GM23338 (cell line): ENCODE measurements around the gene MYCBP2. TPM values are rescaled to one million over a fixed set of nuclear protein-coding genes. Genes with fewer than 3 reads are reported as not detected.

Experiments used
- ATAC-seq: fragments of 200-7000 bp; cut with Tn5 transposase; 3 replicates; pipeline ENCODE4 v1.9.1; 2020
- DNase-seq: peaks from one replicate; pipeline ENCODE4 v3.0.0-alpha.2; 2015; ENCODE audit warnings: low spot score
- H2AFZ ChIP-seq: fragments of 200-600 bp; sonication (generic); 2 replicates; pipeline ENCODE4 v1.8.0; 2016; ENCODE audit warnings: antibody characterized with exemption, mild to moderate bottlenecking, moderate library complexity
- H3F3A ChIP-seq: fragments of 200-600 bp; sonication (generic); replicated peaks from 2 replicates; pipeline ENCODE4 v1.8.0; 2017; ENCODE audit warnings: antibody characterized with exemption, mixed run types, low read depth
- H3K27ac ChIP-seq: fragments of 200-600 bp; sonication (generic); 2 replicates; pipeline ENCODE4 v1.6.1; 2016; ENCODE audit warnings: low read depth
- H3K27me3 ChIP-seq: fragments of 200-600 bp; sonication (generic); 2 replicates; pipeline ENCODE4 v1.8.0; 2016; ENCODE audit warnings: mild to moderate bottlenecking, mixed run types, moderate library complexity; ENCODE audit not compliant: insufficient read depth
- H3K36me3 ChIP-seq: fragments of 200-600 bp; sonication (generic); 2 replicates; pipeline ENCODE4 v1.8.0; 2016; ENCODE audit warnings: mild to moderate bottlenecking; ENCODE audit not compliant: insufficient read depth
- H3K4me1 ChIP-seq: fragments of 200-600 bp; sonication (generic); 2 replicates; pipeline ENCODE4 v1.8.0; 2016; ENCODE audit warnings: mild to moderate bottlenecking, moderate library complexity; ENCODE audit not compliant: insufficient read depth
- H3K4me2 ChIP-seq: fragments of 200-600 bp; sonication (generic); 2 replicates; pipeline ENCODE4 v1.7.1; 2017; ENCODE audit warnings: mixed run types
- H3K4me3 ChIP-seq: fragments of 200-600 bp; sonication (generic); 2 replicates; pipeline ENCODE4 v1.6.1; 2016; ENCODE audit warnings: mixed run types
- H3K79me2 ChIP-seq: fragments of 200-600 bp; sonication (generic); replicated peaks from 2 replicates; pipeline ENCODE4 v1.8.0; 2017; ENCODE audit warnings: mild to moderate bottlenecking; ENCODE audit not compliant: insufficient read depth
- H3K9me2 ChIP-seq: fragments of 200-600 bp; sonication (generic); 2 replicates; pipeline ENCODE4 v1.8.0; 2017; ENCODE audit not compliant: insufficient read depth
- H4K20me1 ChIP-seq: fragments of 200-600 bp; sonication (generic); replicated peaks from 2 replicates; pipeline ENCODE4 v1.8.0; 2017; ENCODE audit warnings: mild to moderate bottlenecking; ENCODE audit not compliant: insufficient read depth
- H3K27ac Mint-ChIP-seq: 2 replicates; pipeline ENCODE4 v1.8.0; 2020; ENCODE audit warnings: inconsistent platforms, mild to moderate bottlenecking, moderate library complexity, mixed read lengths
- H3K27me3 Mint-ChIP-seq: 3 replicates; pipeline ENCODE4 v1.8.0; 2022; ENCODE audit warnings: low read depth, mild to moderate bottlenecking, moderate library complexity, mixed read lengths, inconsistent platforms; ENCODE audit not compliant: insufficient read depth, poor library complexity
- H3K36me3 Mint-ChIP-seq: 3 replicates; pipeline ENCODE4 v1.8.0; 2021; ENCODE audit warnings: low read depth, mild to moderate bottlenecking, inconsistent platforms, moderate library complexity, mixed read lengths
- H3K4me1 Mint-ChIP-seq: 3 replicates; pipeline ENCODE4 v1.8.0; 2020; ENCODE audit warnings: mild to moderate bottlenecking, inconsistent platforms, mixed read lengths
- H3K4me3 Mint-ChIP-seq: 3 replicates; pipeline ENCODE4 v1.8.0; 2021; ENCODE audit warnings: moderate library complexity, mild to moderate bottlenecking, inconsistent platforms, mixed read lengths
- H3K9me3 Mint-ChIP-seq: 3 replicates; pipeline ENCODE4 v1.8.0; 2020; ENCODE audit warnings: moderate library complexity, mild to moderate bottlenecking, inconsistent platforms, mixed read lengths
- CREB1 ChIP-seq: fragments of 250-450 bp; sonication (Bioruptor Pico); IDR thresholded peaks from 2 replicates; pipeline ENCODE4 v1.5.0; 2020; ENCODE audit warnings: low read depth, mild to moderate bottlenecking, moderate library complexity
- EZH2 ChIP-seq: fragments of 200-600 bp; sonication (generic); IDR thresholded peaks from one replicate; pipeline ENCODE4 v1.8.0; 2017; ENCODE audit warnings: antibody characterized with exemption, mild to moderate bottlenecking, low read depth; ENCODE audit not compliant: unreplicated experiment
- EZH2phosphoT487 ChIP-seq: fragments of 200-600 bp; sonication (generic); IDR thresholded peaks from one replicate; pipeline ENCODE4 v1.8.1; 2018; ENCODE audit warnings: antibody characterized with exemption; ENCODE audit not compliant: unreplicated experiment
- NANOG ChIP-seq: IDR thresholded peaks from 2 replicates; pipeline ENCODE4 v1.6.1; 2016; ENCODE audit warnings: antibody characterized with exemption, borderline replicate concordance
- POLR2AphosphoS5 ChIP-seq: IDR thresholded peaks from 2 replicates; pipeline ENCODE4 v1.6.1; 2016; ENCODE audit warnings: antibody characterized with exemption, low read depth
- STAT1 ChIP-seq: IDR thresholded peaks from one replicate; pipeline ENCODE4 v1.6.1; 2016; ENCODE audit warnings: antibody characterized with exemption; ENCODE audit not compliant: unreplicated experiment
- ZNF114 ChIP-seq: fragments of 250-450 bp; sonication (Bioruptor Pico); IDR thresholded peaks from 2 replicates; pipeline ENCODE4 v1.5.0; 2020; ENCODE audit warnings: mild to moderate bottlenecking, moderate library complexity
- ZNF331 ChIP-seq: fragments of 250-450 bp; sonication (Bioruptor Pico); IDR thresholded peaks from 2 replicates; pipeline ENCODE4 v1.5.0; 2020; ENCODE audit warnings: low read depth, mild to moderate bottlenecking, moderate library complexity
- polyA plus RNA-seq: library from polyadenylated mRNA; unstranded; fragments of >200 nt; fragmentation: Nextera tagmentation; extraction: Ambion mirVana; gene quantifications from 2 replicates; pipeline ENCODE4 v1.2.1, GENCODE V29; 2016
- total RNA-seq: library from RNA; depleted of rRNA; stranded (reverse); fragments of >200 nt; shearing (Covaris generic); gene quantifications from 2 replicates; pipeline ENCODE4 v1.2.3, GENCODE V29; 2014
- TF ChIP-seq, protein P1 (sequence below): fragments of 250-450 bp; sonication (Bioruptor Pico); IDR thresholded peaks from 2 replicates; pipeline ENCODE4 v1.5.0; 2020; ENCODE audit warnings: mild to moderate bottlenecking, moderate library complexity
- TF ChIP-seq, protein P2 (sequence below): IDR thresholded peaks from 2 replicates; pipeline ENCODE4 v1.6.1; 2016; ENCODE audit warnings: antibody characterized with exemption
- TF ChIP-seq, protein P3 (sequence below): IDR thresholded peaks from one replicate; pipeline ENCODE4 v1.6.1; 2018; ENCODE audit warnings: antibody characterized with exemption; ENCODE audit not compliant: unreplicated experiment

MYCBP2 gene
- total and polyA plus RNA-seq, 2 experiments from 2014 or later = 54.6 to 77.2 TPM

DNA sequence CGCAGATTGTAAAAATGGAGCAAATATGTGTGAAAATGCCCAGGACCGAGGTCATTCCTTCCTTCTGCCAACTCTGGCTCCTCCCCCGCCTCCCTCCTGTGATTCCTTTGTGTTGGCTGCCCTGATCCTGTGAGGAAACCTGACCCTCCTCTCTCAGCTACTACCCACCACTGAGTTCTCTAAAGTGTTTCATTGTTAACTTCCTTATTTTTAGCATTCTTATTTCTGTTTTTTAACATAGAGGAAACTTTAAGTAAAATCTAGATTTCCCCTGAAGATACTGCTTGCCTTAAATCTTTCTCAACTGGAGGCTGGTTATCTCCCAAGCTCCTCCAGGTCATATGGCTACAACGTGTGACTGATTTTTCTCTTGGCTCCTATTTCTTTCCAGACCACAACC, 278.2 kb downstream of the MYCBP2 start (continued):
- TF ChIP-seq, protein P1, sequence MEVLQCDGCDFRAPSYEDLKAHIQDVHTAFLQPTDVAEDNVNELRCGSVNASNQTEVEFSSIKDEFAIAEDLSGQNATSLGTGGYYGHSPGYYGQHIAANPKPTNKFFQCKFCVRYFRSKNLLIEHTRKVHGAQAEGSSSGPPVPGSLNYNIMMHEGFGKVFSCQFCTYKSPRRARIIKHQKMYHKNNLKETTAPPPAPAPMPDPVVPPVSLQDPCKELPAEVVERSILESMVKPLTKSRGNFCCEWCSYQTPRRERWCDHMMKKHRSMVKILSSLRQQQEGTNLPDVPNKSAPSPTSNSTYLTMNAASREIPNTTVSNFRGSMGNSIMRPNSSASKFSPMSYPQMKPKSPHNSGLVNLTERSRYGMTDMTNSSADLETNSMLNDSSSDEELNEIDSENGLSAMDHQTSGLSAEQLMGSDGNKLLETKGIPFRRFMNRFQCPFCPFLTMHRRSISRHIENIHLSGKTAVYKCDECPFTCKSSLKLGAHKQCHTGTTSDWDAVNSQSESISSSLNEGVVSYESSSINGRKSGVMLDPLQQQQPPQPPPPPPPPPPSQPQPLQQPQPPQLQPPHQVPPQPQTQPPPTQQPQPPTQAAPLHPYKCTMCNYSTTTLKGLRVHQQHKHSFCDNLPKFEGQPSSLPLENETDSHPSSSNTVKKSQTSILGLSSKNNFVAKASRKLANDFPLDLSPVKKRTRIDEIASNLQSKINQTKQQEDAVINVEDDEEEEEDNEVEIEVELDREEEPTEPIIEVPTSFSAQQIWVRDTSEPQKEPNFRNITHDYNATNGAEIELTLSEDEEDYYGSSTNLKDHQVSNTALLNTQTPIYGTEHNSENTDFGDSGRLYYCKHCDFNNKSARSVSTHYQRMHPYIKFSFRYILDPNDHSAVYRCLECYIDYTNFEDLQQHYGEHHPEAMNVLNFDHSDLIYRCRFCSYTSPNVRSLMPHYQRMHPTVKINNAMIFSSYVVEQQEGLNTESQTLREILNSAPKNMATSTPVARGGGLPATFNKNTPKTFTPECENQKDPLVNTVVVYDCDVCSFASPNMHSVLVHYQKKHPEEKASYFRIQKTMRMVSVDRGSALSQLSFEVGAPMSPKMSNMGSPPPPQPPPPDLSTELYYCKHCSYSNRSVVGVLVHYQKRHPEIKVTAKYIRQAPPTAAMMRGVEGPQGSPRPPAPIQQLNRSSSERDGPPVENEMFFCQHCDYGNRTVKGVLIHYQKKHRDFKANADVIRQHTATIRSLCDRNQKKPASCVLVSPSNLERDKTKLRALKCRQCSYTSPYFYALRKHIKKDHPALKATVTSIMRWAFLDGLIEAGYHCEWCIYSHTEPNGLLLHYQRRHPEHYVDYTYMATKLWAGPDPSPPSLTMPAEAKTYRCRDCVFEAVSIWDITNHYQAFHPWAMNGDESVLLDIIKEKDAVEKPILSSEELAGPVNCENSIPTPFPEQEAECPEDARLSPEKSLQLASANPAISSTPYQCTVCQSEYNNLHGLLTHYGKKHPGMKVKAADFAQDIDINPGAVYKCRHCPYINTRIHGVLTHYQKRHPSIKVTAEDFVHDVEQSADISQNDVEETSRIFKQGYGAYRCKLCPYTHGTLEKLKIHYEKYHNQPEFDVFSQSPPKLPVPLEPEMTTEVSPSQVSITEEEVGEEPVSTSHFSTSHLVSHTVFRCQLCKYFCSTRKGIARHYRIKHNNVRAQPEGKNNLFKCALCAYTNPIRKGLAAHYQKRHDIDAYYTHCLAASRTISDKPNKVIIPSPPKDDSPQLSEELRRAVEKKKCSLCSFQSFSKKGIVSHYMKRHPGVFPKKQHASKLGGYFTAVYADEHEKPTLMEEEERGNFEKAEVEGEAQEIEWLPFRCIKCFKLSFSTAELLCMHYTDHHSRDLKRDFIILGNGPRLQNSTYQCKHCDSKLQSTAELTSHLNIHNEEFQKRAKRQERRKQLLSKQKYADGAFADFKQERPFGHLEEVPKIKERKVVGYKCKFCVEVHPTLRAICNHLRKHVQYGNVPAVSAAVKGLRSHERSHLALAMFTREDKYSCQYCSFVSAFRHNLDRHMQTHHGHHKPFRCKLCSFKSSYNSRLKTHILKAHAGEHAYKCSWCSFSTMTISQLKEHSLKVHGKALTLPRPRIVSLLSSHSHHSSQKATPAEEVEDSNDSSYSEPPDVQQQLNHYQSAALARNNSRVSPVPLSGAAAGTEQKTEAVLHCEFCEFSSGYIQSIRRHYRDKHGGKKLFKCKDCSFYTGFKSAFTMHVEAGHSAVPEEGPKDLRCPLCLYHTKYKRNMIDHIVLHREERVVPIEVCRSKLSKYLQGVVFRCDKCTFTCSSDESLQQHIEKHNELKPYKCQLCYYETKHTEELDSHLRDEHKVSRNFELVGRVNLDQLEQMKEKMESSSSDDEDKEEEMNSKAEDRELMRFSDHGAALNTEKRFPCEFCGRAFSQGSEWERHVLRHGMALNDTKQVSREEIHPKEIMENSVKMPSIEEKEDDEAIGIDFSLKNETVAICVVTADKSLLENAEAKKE = no peak
- no peak for TF ChIP-seq EZH2
- TF ChIP-seq ZNF331 (CRISPR knock-in tag) = no peak

DNA sequence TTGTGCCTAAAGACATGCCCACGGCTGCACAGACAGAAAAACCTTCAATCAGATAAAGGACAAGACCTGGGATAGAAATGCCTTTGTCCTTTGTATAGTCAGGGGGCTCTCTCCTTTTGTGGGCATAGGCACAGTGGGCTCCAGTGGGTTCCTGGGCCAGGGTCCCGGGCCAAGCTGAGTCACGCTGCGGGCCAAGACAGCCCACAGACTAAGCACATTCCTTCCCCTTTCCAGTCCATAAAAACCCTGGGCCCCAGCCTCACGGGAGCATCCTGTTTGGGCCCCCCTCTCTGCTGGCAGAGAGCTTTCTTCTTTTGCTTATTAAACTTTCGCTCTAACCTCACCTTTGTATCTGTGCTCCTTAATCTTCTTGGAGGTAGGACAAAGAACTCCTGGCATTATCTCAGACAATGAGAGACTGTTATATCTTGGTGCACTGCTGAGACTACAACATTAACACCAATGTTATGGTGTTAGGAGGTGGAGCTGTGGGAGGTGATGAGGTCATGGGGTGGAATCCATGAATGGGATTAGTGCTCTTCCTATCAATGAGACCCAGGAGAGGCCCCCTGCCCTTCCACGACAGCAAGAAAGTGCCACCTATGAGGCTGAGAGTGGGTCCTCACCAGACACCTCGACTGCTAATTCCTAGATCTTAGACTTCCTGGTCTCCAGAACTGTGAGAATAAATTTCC, 279.1 kb downstream of the MYCBP2 start:
- H3K4me3 Mint-ChIP-seq = no peak overlapping the region
- Histone ChIP-seq H3K9me2 (no peaks in the 10 kb centered on the region), H3K79me2 (no peaks in the 10 kb centered on the region), H3K4me1 (peaks cover 12% of the 10 kb centered on the region; the same call in 1 of the 2 replicates), H3K36me3 (no peaks in the 10 kb centered on the region; the same call in 1 of the 2 replicates), H3F3A (no peaks in the 10 kb centered on the region), H2AFZ (no peak overlapping the region), H4K20me1 (no peaks in the 10 kb centered on the region), H3K27ac (0 out of 2 replicates have a peak overlapping the region, but pooled peaks have one; percentile 22), H3K4me3 (no peak overlapping the region), H3K4me2 (0 out of 2 replicates have a peak overlapping the region, but pooled peaks have one; percentile 14), H3K27me3 (no peaks in the 10 kb centered on the region)
- ATAC-seq = peak; percentile 54
- H3K27ac Mint-ChIP-seq = no peak overlapping the region
- peaks cover 23% of the 10 kb centered on the region for H3K4me1 Mint-ChIP-seq
- peaks cover 17% of the 10 kb centered on the region for H3K9me3 Mint-ChIP-seq
- DNase-seq = no peak
- peaks cover 48% of the 10 kb centered on the region for H3K36me3 Mint-ChIP-seq
- peaks cover 3% of the 10 kb centered on the region for H3K27me3 Mint-ChIP-seq
- no peak for TF ChIP-seq POLR2AphosphoS5
- no peak for TF ChIP-seq EZH2phosphoT487
- TF ChIP-seq STAT1 = no peak
- no peak for TF ChIP-seq CREB1 (CRISPR knock-in tag)
- no peak for TF ChIP-seq EZH2
- TF ChIP-seq ZNF114 (CRISPR knock-in tag) = no peak
- TF ChIP-seq, protein P2, sequence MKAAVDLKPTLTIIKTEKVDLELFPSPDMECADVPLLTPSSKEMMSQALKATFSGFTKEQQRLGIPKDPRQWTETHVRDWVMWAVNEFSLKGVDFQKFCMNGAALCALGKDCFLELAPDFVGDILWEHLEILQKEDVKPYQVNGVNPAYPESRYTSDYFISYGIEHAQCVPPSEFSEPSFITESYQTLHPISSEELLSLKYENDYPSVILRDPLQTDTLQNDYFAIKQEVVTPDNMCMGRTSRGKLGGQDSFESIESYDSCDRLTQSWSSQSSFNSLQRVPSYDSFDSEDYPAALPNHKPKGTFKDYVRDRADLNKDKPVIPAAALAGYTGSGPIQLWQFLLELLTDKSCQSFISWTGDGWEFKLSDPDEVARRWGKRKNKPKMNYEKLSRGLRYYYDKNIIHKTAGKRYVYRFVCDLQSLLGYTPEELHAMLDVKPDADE = no peak
- TF ChIP-seq, protein P3, sequence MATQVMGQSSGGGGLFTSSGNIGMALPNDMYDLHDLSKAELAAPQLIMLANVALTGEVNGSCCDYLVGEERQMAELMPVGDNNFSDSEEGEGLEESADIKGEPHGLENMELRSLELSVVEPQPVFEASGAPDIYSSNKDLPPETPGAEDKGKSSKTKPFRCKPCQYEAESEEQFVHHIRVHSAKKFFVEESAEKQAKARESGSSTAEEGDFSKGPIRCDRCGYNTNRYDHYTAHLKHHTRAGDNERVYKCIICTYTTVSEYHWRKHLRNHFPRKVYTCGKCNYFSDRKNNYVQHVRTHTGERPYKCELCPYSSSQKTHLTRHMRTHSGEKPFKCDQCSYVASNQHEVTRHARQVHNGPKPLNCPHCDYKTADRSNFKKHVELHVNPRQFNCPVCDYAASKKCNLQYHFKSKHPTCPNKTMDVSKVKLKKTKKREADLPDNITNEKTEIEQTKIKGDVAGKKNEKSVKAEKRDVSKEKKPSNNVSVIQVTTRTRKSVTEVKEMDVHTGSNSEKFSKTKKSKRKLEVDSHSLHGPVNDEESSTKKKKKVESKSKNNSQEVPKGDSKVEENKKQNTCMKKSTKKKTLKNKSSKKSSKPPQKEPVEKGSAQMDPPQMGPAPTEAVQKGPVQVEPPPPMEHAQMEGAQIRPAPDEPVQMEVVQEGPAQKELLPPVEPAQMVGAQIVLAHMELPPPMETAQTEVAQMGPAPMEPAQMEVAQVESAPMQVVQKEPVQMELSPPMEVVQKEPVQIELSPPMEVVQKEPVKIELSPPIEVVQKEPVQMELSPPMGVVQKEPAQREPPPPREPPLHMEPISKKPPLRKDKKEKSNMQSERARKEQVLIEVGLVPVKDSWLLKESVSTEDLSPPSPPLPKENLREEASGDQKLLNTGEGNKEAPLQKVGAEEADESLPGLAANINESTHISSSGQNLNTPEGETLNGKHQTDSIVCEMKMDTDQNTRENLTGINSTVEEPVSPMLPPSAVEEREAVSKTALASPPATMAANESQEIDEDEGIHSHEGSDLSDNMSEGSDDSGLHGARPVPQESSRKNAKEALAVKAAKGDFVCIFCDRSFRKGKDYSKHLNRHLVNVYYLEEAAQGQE = no peak
- no peak for TF ChIP-seq NANOG
